Erythroblast (primary cell): ENCODE results near the gene COG1.

Experiments
- GATA1 ChIP-seq: IDR thresholded peaks from 2 replicates; pipeline ENCODE4 v1.6.1; 2011; ENCODE audit warnings: low read depth, mild to moderate bottlenecking, control low read depth, low read length, moderate library complexity
- POLR2A ChIP-seq: IDR thresholded peaks from 2 replicates; pipeline ENCODE4 v1.6.1; 2011; ENCODE audit warnings: mild to moderate bottlenecking, low read length

GRCh38 chr17:73227379-73227778, 34.5 kb downstream of the COG1 start:
- TF ChIP-seq POLR2A (no peak), GATA1 (no peak)
